ENCODE results near the gene PAK1IP1.
"Not testable (repeated sequence)": the region's sequence is repeated elsewhere in the genome, so short reads cannot be mapped to it uniquely, and the experiment has no call there.

PAK1IP1 gene

GRCh38 chr6:10694302-10695085 is at the start of gene PAK1IP1, which contains the start of gene C6orf52:
Gene PAK1IP1 (plus strand): TSS chr6:10694972. CDS start chr6:10694986, 14 bp downstream.
Gene C6orf52 (minus strand): TSS chr6:10694616. CDS start chr6:10687550, 7,066 bp downstream.
- peak; percentile 93 to 99 for DNase-seq

GRCh38 chr6:10655508-10656055 is 39.2 kb upstream of the PAK1IP1 start:
- DNase-seq, result no peak

GRCh38 chr6:10658910-10659698 is 35.7 kb upstream of the PAK1IP1 start:
- DNase-seq, result no peak

- DNase-seq, result no peak
Measured at GRCh38 chr6:10659699-10660348, 34.9 kb upstream of the PAK1IP1 start.

GRCh38 chr6:10660431-10661191 is 34.2 kb upstream of the PAK1IP1 start:
- DNase-seq, result not testable (repeated sequence)

- DNase-seq, result no peak
Measured at GRCh38 chr6:10662207-10662606, 32.6 kb upstream of the PAK1IP1 start.

- no peak for DNase-seq
Measured at GRCh38 chr6:10662742-10663141, 32.0 kb upstream of the PAK1IP1 start.

- DNase-seq, result not testable (repeated sequence)
Measured at GRCh38 chr6:10665595-10665994, 29.2 kb upstream of the PAK1IP1 start.

GRCh38 chr6:10668126-10668917 is 26.4 kb upstream of the PAK1IP1 start:
- no peak for DNase-seq

GRCh38 chr6:10676403-10676802 is 18.4 kb upstream of the PAK1IP1 start:
- no peak for DNase-seq

- no peak for DNase-seq
Measured at GRCh38 chr6:10678456-10678855, 16.3 kb upstream of the PAK1IP1 start.

GRCh38 chr6:10681795-10682194 is 13.0 kb upstream of the PAK1IP1 start:
- no peak for DNase-seq

- no peak for DNase-seq
Measured at GRCh38 chr6:10682355-10682988, 12.3 kb upstream of the PAK1IP1 start.

GRCh38 chr6:10684618-10685017 is 10.2 kb upstream of the PAK1IP1 start:
- no peak for DNase-seq

GRCh38 chr6:10685092-10685915 is 9.5 kb upstream of the PAK1IP1 start:
- no peak for DNase-seq

- no peak for DNase-seq
Measured at GRCh38 chr6:10686901-10687300, 7.9 kb upstream of the PAK1IP1 start.

GRCh38 chr6:10687582-10687981 is 7.2 kb upstream of the PAK1IP1 start:
- DNase-seq, result no peak

GRCh38 chr6:10690651-10691445 is 3.9 kb upstream of the PAK1IP1 start:
- no peak for DNase-seq

GRCh38 chr6:10692965-10693538 is 1.7 kb upstream of the PAK1IP1 start:
- DNase-seq, result no peak

All from SW 1271 (cell line).